Thyroid gland (tissue), 4 donors: ENCODE measurements around the gene CNNM1. TPM values are rescaled to one million over a fixed set of nuclear protein-coding genes. Genes with fewer than 3 reads are reported as not detected.

ENCODE experiments used
- DNase-seq, 2 donors: peaks; one replicate each; pipeline ENCODE4 v3.0.0-alpha.2; 2019
- H3K27ac ChIP-seq, 3 donors: fragments of 200-600 bp; sonication (generic); 1 replicate in 2 of 3; 2 replicates in 1 of 3; pipeline ENCODE4 v1.5.1; 2016 to 2019; ENCODE audit warnings: mild to moderate bottlenecking in 1 of 3, moderate library complexity in 1 of 3
- H3K27me3 ChIP-seq: fragments of 200-600 bp; sonication (generic); one replicate; pipeline ENCODE4 v1.5.1; 2019
- H3K36me3 ChIP-seq, 2 donors: fragments of 200-600 bp; sonication (generic); one replicate each; pipeline ENCODE4 v1.5.1; 2016 to 2019
- H3K4me1 ChIP-seq, 2 donors: fragments of 200-600 bp; sonication (generic); one replicate each; pipeline ENCODE4 v1.5.1; 2017 to 2019
- H3K4me3 ChIP-seq, 3 donors: fragments of 200-600 bp; sonication (generic); replicated peaks in 1 of 3; 1 replicate in 2 of 3; 2 replicates in 1 of 3; pipeline ENCODE4 v1.5.1; 2016; ENCODE audit warnings: mild to moderate bottlenecking in 1 of 3
- H3K9me3 ChIP-seq: fragments of 200-600 bp; sonication (generic); one replicate; pipeline ENCODE4 v1.5.1; 2017
- POLR2A ChIP-seq, 2 donors: fragments of 450-650 bp; IDR thresholded peaks; one replicate each; pipeline ENCODE4 v1.6.1; 2017; ENCODE audit warnings: antibody characterized with exemption in 2 of 2, mild to moderate bottlenecking in 2 of 2, moderate library complexity in 1 of 2
- WGBS, 2 donors: methylation state at CpG; one replicate each; pipeline ENCODE4 v1.1.5; 2017; 5-methylcytosine and 5-hydroxymethylcytosine counted together
- intact Hi-C: fragments of 100-400 bp; cut with DNase I; formaldehyde crosslinking; loops from one replicate; pipeline ENCODE4 v1.15.1; 2023
- total RNA-seq, 4 donors: library from RNA; depleted of rRNA; stranded (reverse); fragments of >200 nt; gene quantifications; one replicate each; pipeline ENCODE4 v1.2.3, GENCODE V29; 2016
- TF ChIP-seq, protein P1 (sequence below), 6 experiments: fragments of 200-600 bp in 3 of 6; fragments of 450-650 bp in 3 of 6; sonication (generic) in 3 of 6; IDR thresholded peaks; one replicate each; pipeline ENCODE4 v1.5.1; 2016 to 2019; ENCODE audit warnings: antibody characterized with exemption in 6 of 6, mild to moderate bottlenecking in 2 of 6, inconsistent platforms in 1 of 6, moderate library complexity in 1 of 6

Gene CNNM1
- total RNA-seq, 4 donors from 2014 or later: 0.27 to 0.67 (median 0.50) TPM

DNA sequence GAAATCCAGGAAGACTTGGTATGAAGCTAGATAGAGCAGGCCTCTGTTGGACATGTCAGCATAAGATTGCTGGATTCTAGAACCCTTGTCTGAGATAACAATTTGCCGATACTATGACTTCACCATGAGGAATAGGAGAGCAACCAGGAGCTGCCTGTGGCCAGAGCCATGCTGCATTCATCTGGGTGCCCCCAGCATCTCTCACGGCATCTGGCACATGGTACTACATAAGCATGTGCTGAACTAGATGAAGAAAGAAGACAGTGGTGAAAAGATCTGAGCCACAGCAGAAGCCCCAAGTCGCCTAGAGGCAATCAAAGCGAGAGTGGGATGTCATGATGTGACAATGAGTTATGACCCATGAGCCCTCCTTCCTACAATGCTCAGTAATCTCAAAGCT lies 81.7 kb downstream of the CNNM1 start:
- intact Hi-C loops: no loop called here
- Histone ChIP-seq H3K9me3 (no peaks in the 10 kb centered on the region), H3K27ac (no peak overlapping the region), H3K27me3 (no peaks in the 10 kb centered on the region), H3K36me3 (peaks cover 6 to 9% of the 10 kb centered on the region in 2 donors), H3K4me1 (no peaks in the 10 kb centered on the region), H3K4me3 (no peak overlapping the region)
- TF ChIP-seq POLR2A (IDR thresholded peaks at IDR 0.05): no peak
- TF ChIP-seq, protein P1, sequence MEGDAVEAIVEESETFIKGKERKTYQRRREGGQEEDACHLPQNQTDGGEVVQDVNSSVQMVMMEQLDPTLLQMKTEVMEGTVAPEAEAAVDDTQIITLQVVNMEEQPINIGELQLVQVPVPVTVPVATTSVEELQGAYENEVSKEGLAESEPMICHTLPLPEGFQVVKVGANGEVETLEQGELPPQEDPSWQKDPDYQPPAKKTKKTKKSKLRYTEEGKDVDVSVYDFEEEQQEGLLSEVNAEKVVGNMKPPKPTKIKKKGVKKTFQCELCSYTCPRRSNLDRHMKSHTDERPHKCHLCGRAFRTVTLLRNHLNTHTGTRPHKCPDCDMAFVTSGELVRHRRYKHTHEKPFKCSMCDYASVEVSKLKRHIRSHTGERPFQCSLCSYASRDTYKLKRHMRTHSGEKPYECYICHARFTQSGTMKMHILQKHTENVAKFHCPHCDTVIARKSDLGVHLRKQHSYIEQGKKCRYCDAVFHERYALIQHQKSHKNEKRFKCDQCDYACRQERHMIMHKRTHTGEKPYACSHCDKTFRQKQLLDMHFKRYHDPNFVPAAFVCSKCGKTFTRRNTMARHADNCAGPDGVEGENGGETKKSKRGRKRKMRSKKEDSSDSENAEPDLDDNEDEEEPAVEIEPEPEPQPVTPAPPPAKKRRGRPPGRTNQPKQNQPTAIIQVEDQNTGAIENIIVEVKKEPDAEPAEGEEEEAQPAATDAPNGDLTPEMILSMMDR (IDR thresholded peaks at IDR 0.05): no peak
- 97 to 98% methylated on average over 4 of the region's 4 CpGs for WGBS, 2 donors
- DNase-seq: no peak

DNA sequence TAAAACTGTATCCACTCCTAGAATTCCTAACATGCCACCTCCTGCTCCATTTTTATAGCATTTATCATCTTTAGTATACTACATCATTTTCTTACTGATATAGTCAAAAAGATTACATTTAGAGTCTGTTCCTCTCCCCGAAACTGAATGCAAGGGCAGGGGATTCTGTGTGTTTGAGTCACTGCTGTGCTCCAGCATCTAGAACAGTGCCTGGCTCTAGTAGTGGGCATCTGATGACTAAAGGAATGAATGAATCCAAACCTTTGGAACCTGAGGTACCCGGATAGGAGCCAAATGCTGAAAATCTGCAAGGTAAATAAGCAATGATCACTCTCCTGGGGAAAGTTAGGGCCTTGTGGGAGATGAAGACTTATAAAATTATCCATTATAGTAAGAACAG lies 82.4 kb downstream of the CNNM1 start:
- Histone ChIP-seq H3K4me3 (no peak overlapping the region), H3K27me3 (no peaks in the 10 kb centered on the region), H3K9me3 (no peaks in the 10 kb centered on the region), H3K36me3 (peaks cover 0 to 3% of the 10 kb centered on the region in 2 donors), H3K27ac (no peak overlapping the region), H3K4me1 (no peaks in the 10 kb centered on the region)
- 96 to 97% methylated on average over 2 of the region's 2 CpGs for WGBS, 2 donors
- intact Hi-C loops: no loop called here
- no peak for DNase-seq
- TF ChIP-seq, protein P1 (IDR thresholded peaks at IDR 0.05): no peak
- no peak for TF ChIP-seq POLR2A (IDR thresholded peaks at IDR 0.05)

DNA sequence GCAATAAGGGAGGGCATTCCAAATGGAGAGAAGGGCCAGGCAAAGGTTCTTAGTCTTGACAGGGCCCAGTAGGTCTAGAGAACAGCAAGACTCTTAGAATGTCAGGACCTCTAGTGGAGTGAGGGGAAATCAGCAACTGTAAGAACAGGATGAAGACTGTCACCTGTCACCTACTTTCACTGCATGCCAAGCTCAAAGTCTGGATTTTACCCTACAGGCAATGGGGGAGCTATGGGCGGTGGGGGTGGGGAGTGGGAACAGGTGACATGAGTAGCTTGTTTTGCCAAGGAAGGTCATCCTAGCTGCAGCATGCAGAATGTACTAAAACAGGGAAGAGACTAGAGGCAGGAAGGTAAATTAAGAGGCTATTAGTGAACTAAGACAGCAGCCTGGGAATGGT lies 82.9 kb downstream of the CNNM1 start:
- DNase-seq: no peak
- H3K9me3 ChIP-seq: no peaks in the 10 kb centered on the region
- TF ChIP-seq, protein P1 (IDR thresholded peaks at IDR 0.05): no peak
- no peak for TF ChIP-seq POLR2A (IDR thresholded peaks at IDR 0.05)
- H3K27ac ChIP-seq: no peak overlapping the region
- WGBS, 2 donors: 92 to 100% methylated on average over 1 of the region's 1 CpG
- H3K36me3 ChIP-seq: no peaks in the 10 kb centered on the region
- H3K4me1 ChIP-seq: no peaks in the 10 kb centered on the region
- H3K4me3 ChIP-seq: no peak overlapping the region
- no peaks in the 10 kb centered on the region for H3K27me3 ChIP-seq
- intact Hi-C loops: no loop called here

DNA sequence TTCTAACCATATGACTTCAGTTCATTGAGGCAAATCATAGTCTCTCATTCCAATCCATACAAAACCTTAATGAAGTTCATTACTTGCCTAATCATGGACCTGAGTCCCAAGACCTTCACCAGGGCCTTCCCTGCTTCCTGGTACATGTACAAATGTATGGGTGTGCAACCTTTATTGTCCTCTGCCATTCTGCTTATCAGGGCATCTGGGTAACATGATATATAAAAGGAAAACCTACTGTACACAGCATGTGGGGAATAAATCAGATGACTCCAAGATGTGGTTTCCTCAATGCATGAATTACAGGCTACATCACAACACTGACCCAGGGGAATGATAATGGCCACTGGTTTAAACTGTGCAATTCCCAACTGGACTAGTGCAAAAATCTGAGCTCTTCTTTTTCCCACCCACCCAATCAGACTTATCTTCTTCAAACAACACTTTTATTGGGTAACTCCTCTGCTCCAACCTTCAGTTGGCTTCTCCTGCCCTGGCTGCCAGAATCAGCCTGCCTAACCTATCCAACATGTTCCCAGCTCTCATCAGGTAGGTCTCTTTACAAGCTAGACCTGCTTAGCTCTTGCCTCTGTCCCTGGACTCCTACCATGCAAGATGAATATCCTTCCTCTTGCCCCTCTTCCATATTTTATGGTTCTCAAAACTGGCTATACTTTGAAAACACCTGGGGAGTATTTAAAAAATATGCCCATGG lies 89.9 kb downstream of the CNNM1 start:
- Histone ChIP-seq H3K36me3 (peaks cover 7 to 8% of the 10 kb centered on the region in 2 donors), H3K27ac (no peak overlapping the region), H3K4me1 (no peaks in the 10 kb centered on the region), H3K4me3 (no peak overlapping the region), H3K9me3 (no peaks in the 10 kb centered on the region), H3K27me3 (no peaks in the 10 kb centered on the region)
- TF ChIP-seq POLR2A (IDR thresholded peaks at IDR 0.05): no peak
- TF ChIP-seq, protein P1 (IDR thresholded peaks at IDR 0.05): no peak
- no peak for DNase-seq
- intact Hi-C loops: no loop called here

DNA sequence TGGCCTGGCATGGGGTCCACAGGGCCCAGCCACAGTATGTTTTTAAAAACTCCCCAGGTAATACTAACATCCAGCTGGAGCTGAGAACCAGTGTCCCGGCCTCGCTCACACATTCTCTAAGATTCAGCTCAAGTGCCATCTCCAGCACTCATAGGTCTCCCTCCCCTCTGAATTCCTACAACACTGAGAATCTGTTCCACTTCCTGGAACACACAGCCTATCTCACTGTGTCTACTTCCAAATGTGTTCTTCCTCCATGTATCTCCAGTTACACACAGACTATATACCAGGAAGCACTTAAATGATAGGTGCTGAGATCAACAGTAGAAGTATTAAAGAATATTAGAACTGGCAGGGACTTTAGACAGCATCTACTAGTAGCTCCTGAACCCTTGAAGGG lies 90.5 kb downstream of the CNNM1 start:
- TF ChIP-seq, protein P1 (IDR thresholded peaks at IDR 0.05): no peak
- no peak for TF ChIP-seq POLR2A (IDR thresholded peaks at IDR 0.05)
- intact Hi-C loops: no loop called here
- WGBS, 2 donors: 91% methylated on average over 2 of the region's 2 CpGs
- H3K4me1 ChIP-seq: no peaks in the 10 kb centered on the region
- no peaks in the 10 kb centered on the region for H3K27me3 ChIP-seq
- no peak overlapping the region for H3K4me3 ChIP-seq
- H3K9me3 ChIP-seq: no peaks in the 10 kb centered on the region
- peaks cover 9% of the 10 kb centered on the region in 2 donors for H3K36me3 ChIP-seq
- no peak for DNase-seq
- H3K27ac ChIP-seq: no peak overlapping the region
